Measurements from ENCODE around the gene B4GALT5.

B4GALT5 gene

GRCh38 chr20:49583669-49584417 is 129.8 kb downstream of the B4GALT5 start:
- DNase-seq (ENCODE audit: low spot score), result peak; percentile 73

GRCh38 chr20:49583343-49583668 is 130.4 kb downstream of the B4GALT5 start:
- DNase-seq (ENCODE audit: low spot score), result no peak

All from GM03348 (cell line).